ENCODE results near the gene FILIP1L.

DNA sequence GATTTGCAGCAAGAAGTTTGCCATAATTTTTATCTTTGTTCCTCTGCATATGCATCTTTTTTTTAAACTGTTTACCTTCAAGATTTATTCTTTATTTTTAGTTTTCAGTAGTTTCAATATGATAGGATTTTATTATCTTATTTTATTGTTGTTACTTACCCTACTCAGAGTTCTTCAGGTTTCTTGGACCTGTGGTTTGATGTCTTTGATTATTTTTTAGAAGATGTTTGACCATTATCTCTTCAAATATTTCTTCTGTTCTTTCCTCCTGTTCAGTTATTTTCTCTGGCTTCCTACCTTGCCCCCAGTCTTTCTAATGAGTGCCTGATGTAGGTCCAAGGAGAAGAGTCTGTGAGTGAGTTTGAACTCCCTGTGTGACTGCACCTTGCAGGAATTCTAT is 137.7 kb downstream of the FILIP1L start:
- TF ChIP-seq POLR2A (IDR thresholded peaks at IDR 0.05), result no peak
- TF ChIP-seq CTCF (IDR thresholded peaks at IDR 0.05 in 4 of 5, conservative IDR thresholded peaks at IDR 0.05 in 1 of 5), result no peak
